Neural progenitor cell (in vitro differentiated cells): Measurements from ENCODE around the gene ISCA2. TPM values are rescaled to one million over a fixed set of nuclear protein-coding genes. Genes with fewer than 3 reads are reported as not detected.

ENCODE experiments used
- DNase-seq: peaks from one replicate; pipeline ENCODE4 v3.0.0-alpha.2; 2016; ENCODE audit warnings: low spot score
- H2AFZ ChIP-seq: fragments of 200-600 bp; sonication (generic); replicated peaks from 2 replicates; pipeline ENCODE4 v1.6.1; 2016; ENCODE audit warnings: antibody characterized with exemption
- H3F3A ChIP-seq: fragments of 200-600 bp; sonication (generic); 2 replicates; pipeline ENCODE4 v1.6.1; 2016; ENCODE audit warnings: antibody characterized with exemption, low read depth
- H3K27ac ChIP-seq: fragments of 200-600 bp; sonication (generic); 2 replicates; pipeline ENCODE4 v1.5.1; 2016; ENCODE audit warnings: mild to moderate bottlenecking
- H3K27me3 ChIP-seq: fragments of 200-600 bp; sonication (generic); 2 replicates; pipeline ENCODE4 v1.6.1; 2016; ENCODE audit warnings: mild to moderate bottlenecking, moderate library complexity
- H3K36me3 ChIP-seq: fragments of 200-600 bp; sonication (generic); 2 replicates; pipeline ENCODE4 v1.5.1; 2016
- H3K4me1 ChIP-seq: fragments of 200-600 bp; sonication (generic); 2 replicates; pipeline ENCODE4 v1.6.1; 2016; ENCODE audit warnings: mixed run types
- H3K4me2 ChIP-seq: fragments of 200-600 bp; sonication (generic); 2 replicates; pipeline ENCODE4 v1.6.1; 2016
- H3K4me3 ChIP-seq: fragments of 200-600 bp; sonication (generic); 2 replicates; pipeline ENCODE4 v1.5.1; 2016
- H3K79me2 ChIP-seq: fragments of 200-600 bp; sonication (generic); 2 replicates; pipeline ENCODE4 v1.6.1; 2016; ENCODE audit warnings: low read depth
- H3K9ac ChIP-seq: fragments of 200-600 bp; sonication (generic); 2 replicates; pipeline ENCODE4 v1.6.1; 2016
- H3K9me3 ChIP-seq: fragments of 200-600 bp; sonication (generic); 2 replicates; pipeline ENCODE4 v1.5.1; 2016; ENCODE audit warnings: low read depth
- H4K20me1 ChIP-seq: fragments of 200-600 bp; sonication (generic); 2 replicates; pipeline ENCODE4 v1.6.1; 2016; ENCODE audit warnings: low read depth
- H3K27ac Mint-ChIP-seq: 3 replicates; pipeline ENCODE4 v1.8.0; 2021; ENCODE audit warnings: mixed read lengths
- H3K27me3 Mint-ChIP-seq: 2 replicates; pipeline ENCODE4 v1.8.0; 2022; ENCODE audit warnings: low read depth, mild to moderate bottlenecking, inconsistent platforms, moderate library complexity, mixed read lengths; ENCODE audit not compliant: insufficient read depth
- H3K36me3 Mint-ChIP-seq: 3 replicates; pipeline ENCODE4 v1.8.0; 2021; ENCODE audit warnings: mixed read lengths
- H3K4me1 Mint-ChIP-seq: 3 replicates; pipeline ENCODE4 v1.8.0; 2021; ENCODE audit warnings: mixed read lengths
- H3K4me3 Mint-ChIP-seq: 3 replicates; pipeline ENCODE4 v1.8.0; 2021; ENCODE audit warnings: mild to moderate bottlenecking, moderate library complexity, mixed read lengths
- H3K9me3 Mint-ChIP-seq: 3 replicates; pipeline ENCODE4 v1.8.0; 2020; ENCODE audit warnings: mixed read lengths
- CTCF ChIP-seq: fragments of 200-600 bp; sonication (generic); IDR thresholded peaks from 2 replicates; pipeline ENCODE4 v1.5.1; 2017; ENCODE audit warnings: antibody characterized with exemption, mild to moderate bottlenecking
- EZH2 ChIP-seq: fragments of 200-600 bp; sonication (generic); IDR thresholded peaks from 2 replicates; pipeline ENCODE4 v1.6.1; 2017; ENCODE audit warnings: antibody characterized with exemption, mild to moderate bottlenecking, moderate library complexity
- EZH2phosphoT487 ChIP-seq: fragments of 200-600 bp; sonication (generic); IDR thresholded peaks from 2 replicates; pipeline ENCODE4 v1.6.1; 2017; ENCODE audit warnings: antibody characterized with exemption
- total RNA-seq: library from RNA; depleted of rRNA; stranded (reverse); fragments of >200 nt; gene quantifications from 2 replicates; pipeline ENCODE4 v1.2.3, GENCODE V29; 2015; ENCODE audit warnings: low replicate concordance

Gene ISCA2
- total RNA-seq, 1 donor from 2014 or later: 45.5 TPM

GRCh38 chr14:74459976-74460375, 33.6 kb upstream of the ISCA2 start:
- Mint-ChIP-seq H3K9me3 (no peaks in the 10 kb centered on the region), H3K27ac (no peak overlapping the region), H3K4me3 (no peak overlapping the region), H3K27me3 (peaks cover 6% of the 10 kb centered on the region), H3K36me3 (no peaks in the 10 kb centered on the region), H3K4me1 (peaks cover 4% of the 10 kb centered on the region)
- peaks cover 17% of the 10 kb centered on the region for H3K4me1 ChIP-seq
- no peak overlapping the region for H3K27ac ChIP-seq
- TF ChIP-seq EZH2 (no peak), EZH2phosphoT487 (no peak), CTCF (no peak)
- no peaks in the 10 kb centered on the region for H3K79me2 ChIP-seq
- no peak overlapping the region for H3K4me3 ChIP-seq
- H3K9me3 ChIP-seq: no peaks in the 10 kb centered on the region
- H3K36me3 ChIP-seq: no peaks in the 10 kb centered on the region
- H4K20me1 ChIP-seq: no peaks in the 10 kb centered on the region
- H3F3A ChIP-seq: peaks cover 10% of the 10 kb centered on the region
- peak overlapping the region; percentile 7 for H2AFZ ChIP-seq
- no peak overlapping the region for H3K9ac ChIP-seq
- H3K27me3 ChIP-seq: no peaks in the 10 kb centered on the region
- DNase-seq: no peak
- no peak overlapping the region for H3K4me2 ChIP-seq

- H3K9me3 Mint-ChIP-seq: no peaks in the 10 kb centered on the region
- no peak overlapping the region for H3K4me2 ChIP-seq
- no peaks in the 10 kb centered on the region for H3K36me3 Mint-ChIP-seq
- TF ChIP-seq CTCF (no peak), EZH2 (no peak)
- no peaks in the 10 kb centered on the region for H4K20me1 ChIP-seq
- H3K36me3 ChIP-seq: no peaks in the 10 kb centered on the region
- H3K4me3 ChIP-seq: no peak overlapping the region
- H3K27me3 ChIP-seq: no peaks in the 10 kb centered on the region
- H2AFZ ChIP-seq: no peak overlapping the region
- no peak for DNase-seq
- no peak overlapping the region for H3K27ac ChIP-seq
- no peak overlapping the region for H3K27ac Mint-ChIP-seq
- H3K4me1 Mint-ChIP-seq: no peaks in the 10 kb centered on the region
- no peak overlapping the region for H3K9ac ChIP-seq
- no peaks in the 10 kb centered on the region for H3K9me3 ChIP-seq
- peaks cover 1% of the 10 kb centered on the region for H3F3A ChIP-seq
- H3K4me3 Mint-ChIP-seq: no peak overlapping the region
- peaks cover 1% of the 10 kb centered on the region for H3K4me1 ChIP-seq
- H3K27me3 Mint-ChIP-seq: peaks cover 6% of the 10 kb centered on the region
- no peaks in the 10 kb centered on the region for H3K79me2 ChIP-seq
Observed at GRCh38 chr14:74462993-74463392, 30.6 kb upstream of the ISCA2 start.

- Histone ChIP-seq H3K9ac (no peak overlapping the region), H3K27ac (no peak overlapping the region), H3K4me3 (no peak overlapping the region), H3K27me3 (no peaks in the 10 kb centered on the region), H3K9me3 (no peaks in the 10 kb centered on the region), H3K79me2 (no peaks in the 10 kb centered on the region), H4K20me1 (no peaks in the 10 kb centered on the region), H3K4me1 (no peaks in the 10 kb centered on the region), H3K4me2 (no peak overlapping the region), H2AFZ (no peak overlapping the region), H3K36me3 (no peaks in the 10 kb centered on the region), H3F3A (no peaks in the 10 kb centered on the region)
- H3K27ac Mint-ChIP-seq: no peak overlapping the region
- peaks cover 6% of the 10 kb centered on the region for H3K27me3 Mint-ChIP-seq
- H3K9me3 Mint-ChIP-seq: no peaks in the 10 kb centered on the region
- no peaks in the 10 kb centered on the region for H3K36me3 Mint-ChIP-seq
- no peaks in the 10 kb centered on the region for H3K4me1 Mint-ChIP-seq
- H3K4me3 Mint-ChIP-seq: no peak overlapping the region
- TF ChIP-seq EZH2 (no peak), EZH2phosphoT487 (no peak), CTCF (no peak)
- DNase-seq: no peak
Observed at GRCh38 chr14:74463697-74464096, 29.9 kb upstream of the ISCA2 start.

- no peak overlapping the region for H3K9ac ChIP-seq
- H2AFZ ChIP-seq: no peak overlapping the region
- no peak overlapping the region for H3K27ac Mint-ChIP-seq
- DNase-seq: no peak
- no peaks in the 10 kb centered on the region for H4K20me1 ChIP-seq
- no peak overlapping the region for H3K4me2 ChIP-seq
- no peak overlapping the region for H3K4me3 ChIP-seq
- no peaks in the 10 kb centered on the region for H3K27me3 ChIP-seq
- TF ChIP-seq EZH2: no peak
- no peak for TF ChIP-seq CTCF
- no peak for TF ChIP-seq EZH2phosphoT487
- no peaks in the 10 kb centered on the region for H3F3A ChIP-seq
- no peak overlapping the region for H3K4me3 Mint-ChIP-seq
- H3K9me3 ChIP-seq: no peaks in the 10 kb centered on the region
- H3K9me3 Mint-ChIP-seq: no peaks in the 10 kb centered on the region
- H3K27me3 Mint-ChIP-seq: peaks cover 4% of the 10 kb centered on the region
- no peaks in the 10 kb centered on the region for H3K4me1 Mint-ChIP-seq
- no peak overlapping the region for H3K27ac ChIP-seq
- H3K4me1 ChIP-seq: peaks cover 3% of the 10 kb centered on the region
- no peaks in the 10 kb centered on the region for H3K36me3 Mint-ChIP-seq
- H3K79me2 ChIP-seq: no peaks in the 10 kb centered on the region
- H3K36me3 ChIP-seq: no peaks in the 10 kb centered on the region
Observed at GRCh38 chr14:74464785-74465184, 28.8 kb upstream of the ISCA2 start.
